ENCODE results near the gene YWHAG. TPM values are rescaled to one million over a fixed set of nuclear protein-coding genes. Genes with fewer than 3 reads are reported as not detected.

YWHAG gene
- total RNA-seq, 1 donor from 2014 or later, result 190 TPM

DNA sequence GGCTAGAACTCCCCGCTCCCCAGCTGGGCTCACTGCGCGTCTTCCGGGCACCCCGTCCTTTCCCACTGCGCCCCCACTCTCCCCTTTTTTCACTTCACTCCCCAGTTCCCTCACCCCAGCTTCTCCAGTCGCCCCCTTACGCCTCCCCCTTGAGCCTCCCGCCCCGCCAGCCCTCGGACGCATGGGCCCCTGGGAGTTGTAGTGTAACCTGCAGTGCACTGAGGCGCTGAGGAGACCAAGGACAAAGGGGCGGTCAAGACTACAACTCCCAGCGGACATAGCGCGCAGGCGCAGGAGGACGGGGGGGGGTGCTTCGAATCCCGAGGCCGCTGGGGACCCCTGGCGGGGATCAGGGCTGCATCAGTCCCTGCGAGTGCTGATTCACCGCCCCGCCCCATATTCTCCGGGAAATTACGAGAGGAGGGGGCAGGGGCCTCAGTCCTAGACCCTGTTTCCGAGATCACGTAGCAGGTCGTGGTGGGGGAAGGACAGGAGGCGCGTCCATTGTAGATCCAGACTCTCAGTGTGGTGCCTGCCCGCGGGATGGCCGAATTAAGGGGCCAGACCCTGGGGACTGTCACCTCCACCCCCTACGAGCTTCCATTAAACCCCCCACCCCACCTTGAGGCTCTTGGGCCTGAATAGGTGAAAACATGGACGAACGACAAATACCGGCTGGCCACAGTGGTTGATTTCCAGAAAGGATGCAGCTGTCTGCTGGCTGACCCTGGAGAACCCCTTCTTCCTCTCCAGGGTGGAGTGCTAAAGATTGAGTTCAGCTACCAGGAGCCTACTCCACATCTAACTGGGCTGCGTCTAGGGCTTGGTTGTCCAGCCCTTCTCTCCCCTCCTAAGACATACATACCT is 553 bp upstream of the YWHAG start:
- Mint-ChIP-seq H3K4me1 (peaks cover 31% of the 10 kb centered on the region), H3K36me3 (peaks cover 19% of the 10 kb centered on the region), H3K27me3 (ENCODE audit: insufficient read depth, low read depth) (peaks cover 2% of the 10 kb centered on the region), H3K9me3 (peaks cover 12% of the 10 kb centered on the region), H3K27ac (peak overlapping the region; percentile 97), H3K4me3 (peak overlapping the region; percentile 89)
- peaks cover 15% of the 10 kb centered on the region for H3K36me3 ChIP-seq
- H3K79me2 ChIP-seq (ENCODE audit: low read depth), result peaks cover 44% of the 10 kb centered on the region
- H2AFZ ChIP-seq (replicated peaks), result peak overlapping the region; percentile 90
- H4K20me1 ChIP-seq (ENCODE audit: low read depth), result peaks cover 38% of the 10 kb centered on the region
- peak overlapping the region; percentile 85 for H3K9ac ChIP-seq
- peak overlapping the region; percentile 79 for H3K4me2 ChIP-seq
- peak overlapping the region; percentile 51 for H3K27ac ChIP-seq
- no peaks in the 10 kb centered on the region for H3K27me3 ChIP-seq
- peak overlapping the region; percentile 97 for H3K4me3 ChIP-seq
- H3K4me1 ChIP-seq, result peaks cover 36% of the 10 kb centered on the region
- TF ChIP-seq EZH2 (IDR thresholded peaks at IDR 0.05) (no peak), EZH2phosphoT487 (IDR thresholded peaks at IDR 0.05) (no peak)
- TF ChIP-seq, protein P1, sequence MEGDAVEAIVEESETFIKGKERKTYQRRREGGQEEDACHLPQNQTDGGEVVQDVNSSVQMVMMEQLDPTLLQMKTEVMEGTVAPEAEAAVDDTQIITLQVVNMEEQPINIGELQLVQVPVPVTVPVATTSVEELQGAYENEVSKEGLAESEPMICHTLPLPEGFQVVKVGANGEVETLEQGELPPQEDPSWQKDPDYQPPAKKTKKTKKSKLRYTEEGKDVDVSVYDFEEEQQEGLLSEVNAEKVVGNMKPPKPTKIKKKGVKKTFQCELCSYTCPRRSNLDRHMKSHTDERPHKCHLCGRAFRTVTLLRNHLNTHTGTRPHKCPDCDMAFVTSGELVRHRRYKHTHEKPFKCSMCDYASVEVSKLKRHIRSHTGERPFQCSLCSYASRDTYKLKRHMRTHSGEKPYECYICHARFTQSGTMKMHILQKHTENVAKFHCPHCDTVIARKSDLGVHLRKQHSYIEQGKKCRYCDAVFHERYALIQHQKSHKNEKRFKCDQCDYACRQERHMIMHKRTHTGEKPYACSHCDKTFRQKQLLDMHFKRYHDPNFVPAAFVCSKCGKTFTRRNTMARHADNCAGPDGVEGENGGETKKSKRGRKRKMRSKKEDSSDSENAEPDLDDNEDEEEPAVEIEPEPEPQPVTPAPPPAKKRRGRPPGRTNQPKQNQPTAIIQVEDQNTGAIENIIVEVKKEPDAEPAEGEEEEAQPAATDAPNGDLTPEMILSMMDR (IDR thresholded peaks at IDR 0.05), result peak; percentile 67
- peak; percentile 99 for DNase-seq (ENCODE audit: low spot score)
- peaks cover 17% of the 10 kb centered on the region for H3F3A ChIP-seq (ENCODE audit: low read depth)
- H3K9me3 ChIP-seq (ENCODE audit: low read depth), result no peaks in the 10 kb centered on the region

DNA sequence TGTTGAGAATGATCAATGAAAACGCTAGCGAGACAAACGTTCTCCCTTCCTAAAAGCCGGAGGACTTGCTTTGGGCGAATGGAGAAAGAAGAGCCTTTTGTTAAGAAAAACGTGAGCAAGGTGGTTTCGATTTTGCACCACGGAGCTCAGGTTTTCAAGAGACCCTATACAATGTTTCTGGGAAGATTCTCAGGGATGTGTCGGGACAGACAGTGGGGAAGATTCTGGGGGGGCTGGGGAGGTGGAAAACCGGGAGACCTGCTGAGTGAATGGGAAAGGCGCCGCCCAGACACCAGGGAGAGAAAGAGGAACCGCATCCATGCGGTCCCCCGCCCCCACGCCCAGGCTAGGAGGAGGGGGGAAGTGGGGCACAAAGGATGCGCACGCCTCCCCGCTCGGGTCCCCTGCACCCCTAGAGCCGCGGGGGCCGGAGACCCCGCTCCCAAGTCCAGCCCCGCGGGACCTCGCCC is 745 bp downstream of the YWHAG start:
- peaks cover 23% of the 10 kb centered on the region for H3K4me1 Mint-ChIP-seq
- H3F3A ChIP-seq (ENCODE audit: low read depth), result peaks cover 15% of the 10 kb centered on the region
- H3K79me2 ChIP-seq (ENCODE audit: low read depth), result peaks cover 57% of the 10 kb centered on the region
- H3K9ac ChIP-seq, result peak overlapping the region; percentile 85
- H3K27me3 Mint-ChIP-seq (ENCODE audit: insufficient read depth, low read depth), result peaks cover 2% of the 10 kb centered on the region
- peak overlapping the region; percentile 98 for H3K27ac Mint-ChIP-seq
- peak overlapping the region; percentile 90 for H2AFZ ChIP-seq (replicated peaks)
- H3K27ac ChIP-seq, result peak overlapping the region; percentile 77
- peaks cover 19% of the 10 kb centered on the region for H3K36me3 ChIP-seq
- H3K9me3 Mint-ChIP-seq, result peaks cover 15% of the 10 kb centered on the region
- H3K9me3 ChIP-seq (ENCODE audit: low read depth), result no peaks in the 10 kb centered on the region
- peak overlapping the region; percentile 99 for H3K4me3 Mint-ChIP-seq
- H3K36me3 Mint-ChIP-seq, result peaks cover 25% of the 10 kb centered on the region
- no peaks in the 10 kb centered on the region for H3K27me3 ChIP-seq
- peak overlapping the region; percentile 99 for H3K4me2 ChIP-seq
- peak overlapping the region; percentile 97 for H3K4me3 ChIP-seq
- H3K4me1 ChIP-seq, result peaks cover 30% of the 10 kb centered on the region
- peaks cover 51% of the 10 kb centered on the region for H4K20me1 ChIP-seq (ENCODE audit: low read depth)
- peak; percentile 68 for DNase-seq (ENCODE audit: low spot score)
- TF ChIP-seq EZH2phosphoT487 (IDR thresholded peaks at IDR 0.05) (no peak), EZH2 (IDR thresholded peaks at IDR 0.05) (no peak)
- TF ChIP-seq, protein P1 (IDR thresholded peaks at IDR 0.05), result no peak

DNA sequence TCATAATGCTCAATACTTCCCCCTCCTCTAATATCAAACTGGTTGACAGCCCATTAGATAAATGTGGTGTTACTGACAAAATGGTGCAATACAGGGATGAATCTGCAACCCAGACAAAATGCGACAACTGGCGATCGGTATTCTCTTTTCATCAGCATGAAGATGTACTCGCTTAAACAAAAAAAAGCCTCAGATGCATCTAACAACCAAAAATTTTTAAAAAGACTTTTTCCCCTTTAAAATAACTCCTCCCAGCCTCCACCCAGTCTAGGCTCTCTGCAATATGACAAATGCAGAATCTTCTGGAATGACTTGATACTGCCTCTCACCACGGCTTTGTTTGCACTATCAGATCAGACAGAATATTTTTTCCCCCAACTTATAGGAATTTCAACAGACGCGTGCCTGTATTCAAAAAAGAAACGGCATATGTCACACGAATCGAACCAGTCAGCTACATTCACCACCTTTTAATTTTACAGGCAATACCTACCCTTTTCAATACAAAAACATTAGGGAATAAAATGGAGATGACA is 1.2 kb downstream of the YWHAG start:
- peaks cover 29% of the 10 kb centered on the region for H3K36me3 Mint-ChIP-seq
- Histone ChIP-seq H3K36me3 (peaks cover 23% of the 10 kb centered on the region), H3K9me3 (ENCODE audit: low read depth) (no peaks in the 10 kb centered on the region), H3K27me3 (no peaks in the 10 kb centered on the region), H4K20me1 (ENCODE audit: low read depth) (peaks cover 56% of the 10 kb centered on the region), H3K79me2 (ENCODE audit: low read depth) (peaks cover 62% of the 10 kb centered on the region), H3K4me1 (peaks cover 30% of the 10 kb centered on the region), H2AFZ (replicated peaks) (no peak overlapping the region), H3K4me3 (peak overlapping the region; percentile 97), H3F3A (ENCODE audit: low read depth) (peaks cover 15% of the 10 kb centered on the region), H3K9ac (peak overlapping the region; percentile 85), H3K27ac (peak overlapping the region; percentile 77), H3K4me2 (peak overlapping the region; percentile 99)
- H3K27ac Mint-ChIP-seq, result peak overlapping the region; percentile 98
- no peak for TF ChIP-seq EZH2 (IDR thresholded peaks at IDR 0.05)
- TF ChIP-seq, protein P1 (IDR thresholded peaks at IDR 0.05), result no peak
- no peak for TF ChIP-seq EZH2phosphoT487 (IDR thresholded peaks at IDR 0.05)
- no peak for DNase-seq (ENCODE audit: low spot score)
- H3K4me1 Mint-ChIP-seq, result peaks cover 22% of the 10 kb centered on the region
- H3K9me3 Mint-ChIP-seq, result peaks cover 18% of the 10 kb centered on the region
- H3K27me3 Mint-ChIP-seq (ENCODE audit: insufficient read depth, low read depth), result peaks cover 2% of the 10 kb centered on the region
- H3K4me3 Mint-ChIP-seq, result peak overlapping the region; percentile 99

All from neural progenitor cell (in vitro differentiated cells).